ENCODE measurements around the gene BAIAP2.

The BAIAP2 gene

DNA sequence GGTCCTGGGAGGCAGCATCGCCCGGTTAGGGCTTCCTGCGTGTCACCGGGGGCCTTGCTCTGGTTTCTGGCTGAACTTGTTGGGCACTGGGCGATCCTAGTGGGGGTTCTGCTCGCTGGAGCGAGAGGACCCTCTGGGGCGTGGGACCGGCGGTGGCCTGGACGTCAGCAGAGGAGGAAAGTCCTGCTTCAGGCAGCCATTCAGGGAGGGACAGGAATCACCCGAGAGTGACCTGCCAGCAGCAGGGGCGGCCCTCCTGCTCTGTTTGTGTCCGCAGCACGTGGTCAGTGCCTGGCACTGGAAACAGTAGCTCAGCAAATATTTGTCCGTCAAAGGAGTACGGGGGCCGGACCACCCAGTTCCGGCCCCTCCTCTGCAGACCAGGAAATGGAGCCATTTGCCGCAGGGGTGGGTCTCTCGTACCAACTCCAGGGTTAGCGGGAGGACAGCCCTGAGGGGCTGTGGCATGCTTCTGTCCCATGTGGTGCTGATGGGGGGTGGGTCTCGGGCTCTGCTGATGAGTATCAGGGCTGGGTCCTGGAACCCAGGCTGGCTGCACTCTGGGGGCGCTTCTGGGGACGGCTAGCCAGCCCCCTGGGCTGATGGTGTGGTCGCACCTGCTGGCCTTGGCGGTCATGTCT lies 48.3 kb downstream of the BAIAP2 start:
- TF ChIP-seq USF1 (IDR thresholded peaks at IDR 0.05) (peak; percentile 59), TCF12 (IDR thresholded peaks at IDR 0.05; ENCODE audit: low read depth) (peak; percentile 17; the same call in 1 of the 2 replicates), TEAD4 (IDR thresholded peaks at IDR 0.05) (no peak)

GRCh38 chr17:81084680-81085419 lies 49.9 kb downstream of the BAIAP2 start:
- TF ChIP-seq EGR1 (IDR thresholded peaks at IDR 0.05) = no peak
- TF ChIP-seq TEAD4 (IDR thresholded peaks at IDR 0.05) = no peak
- no peak for TF ChIP-seq EP300 (IDR thresholded peaks at IDR 0.05; ENCODE audit: borderline replicate concordance)
- TF ChIP-seq RAD21 (IDR thresholded peaks at IDR 0.05; ENCODE audit: low read depth) = no peak
- TF ChIP-seq, protein P1, sequence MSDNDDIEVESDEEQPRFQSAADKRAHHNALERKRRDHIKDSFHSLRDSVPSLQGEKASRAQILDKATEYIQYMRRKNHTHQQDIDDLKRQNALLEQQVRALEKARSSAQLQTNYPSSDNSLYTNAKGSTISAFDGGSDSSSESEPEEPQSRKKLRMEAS (IDR thresholded peaks at IDR 0.05) = no peak
- no peak for TF ChIP-seq YY1 (IDR thresholded peaks at IDR 0.05; ENCODE audit: low read depth)
- no peak for TF ChIP-seq CEBPB (IDR thresholded peaks at IDR 0.05)
- no peak for TF ChIP-seq NFIC (IDR thresholded peaks at IDR 0.05)

DNA sequence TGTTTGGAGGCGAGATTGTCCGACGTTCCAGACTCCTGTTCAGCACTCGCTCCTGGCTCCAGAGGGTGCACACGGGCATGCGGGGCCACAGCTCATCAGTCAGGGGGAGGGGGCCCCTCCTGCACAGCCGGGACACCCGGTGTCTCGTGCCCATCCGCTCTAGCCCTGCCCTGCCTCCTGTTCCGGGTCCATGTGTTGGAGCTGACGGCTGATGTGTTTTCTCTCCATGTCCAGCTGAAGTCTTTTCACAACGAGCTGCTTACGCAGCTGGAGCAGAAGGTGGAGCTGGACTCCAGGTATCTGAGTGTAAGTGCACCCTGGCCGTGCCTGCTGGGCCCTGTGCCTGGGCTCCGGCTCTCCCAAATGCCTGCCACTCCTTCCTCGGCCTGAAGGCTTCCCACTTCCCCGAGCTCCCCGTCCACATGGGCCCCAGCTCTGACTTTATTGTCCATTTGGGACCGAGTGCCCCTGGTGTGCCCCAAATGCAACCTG lies 50.5 kb downstream of the BAIAP2 start:
- TF ChIP-seq CEBPB (IDR thresholded peaks at IDR 0.05) (no peak), RAD21 (IDR thresholded peaks at IDR 0.05; ENCODE audit: low read depth) (no peak), EP300 (IDR thresholded peaks at IDR 0.05; ENCODE audit: borderline replicate concordance) (no peak)

- TF ChIP-seq, protein P1 (IDR thresholded peaks at IDR 0.05) = no peak
- no peak for TF ChIP-seq CREB1 (IDR thresholded peaks at IDR 0.05; ENCODE audit: low read depth)
- no peak for TF ChIP-seq YY1 (IDR thresholded peaks at IDR 0.05; ENCODE audit: low read depth)
- TF ChIP-seq USF1 (IDR thresholded peaks at IDR 0.05) = no peak
- no peak for TF ChIP-seq TCF12 (IDR thresholded peaks at IDR 0.05; ENCODE audit: low read depth)
Observed at GRCh38 chr17:81086789-81087551, 52.0 kb downstream of the BAIAP2 start.

DNA sequence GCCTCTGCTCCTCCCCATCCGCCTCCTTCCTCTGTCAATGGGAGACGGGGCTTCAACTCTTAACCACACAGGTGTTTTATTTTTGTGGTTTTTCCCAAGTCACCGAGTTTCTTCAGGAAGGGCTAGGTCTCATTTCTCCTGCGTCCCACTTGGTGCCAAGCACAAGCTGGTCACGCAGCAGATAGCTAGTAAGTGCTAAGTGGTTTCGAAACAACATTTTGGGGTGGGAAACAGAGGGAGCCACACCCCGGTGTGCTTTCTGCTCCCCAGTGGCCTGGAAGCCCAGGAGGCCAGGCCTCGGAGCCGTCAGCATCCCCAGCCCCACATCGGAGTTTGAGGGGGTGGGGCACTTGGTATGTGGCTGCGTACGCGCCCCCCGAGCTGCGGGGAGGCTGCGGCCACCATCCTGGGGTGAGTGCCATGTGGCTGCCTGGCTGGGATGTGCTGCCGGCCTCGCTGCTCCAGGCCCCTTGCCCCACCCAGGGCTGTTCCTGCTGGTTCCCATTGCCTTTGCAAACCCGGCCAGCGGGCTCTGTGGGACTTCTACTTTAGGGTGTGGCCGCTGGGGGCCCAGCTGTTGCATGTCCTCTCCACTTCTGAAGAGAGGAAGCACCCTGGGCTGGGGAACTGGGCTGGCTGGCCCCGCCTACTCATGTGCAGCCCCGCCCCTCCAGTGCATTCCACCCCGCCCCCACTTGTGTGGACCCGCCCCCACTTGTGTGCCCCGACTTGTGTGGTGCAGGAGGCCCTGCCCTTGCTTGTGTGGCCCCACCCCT lies 55.6 kb downstream of the BAIAP2 start:
- peak; percentile 65 for TF ChIP-seq TCF12 (IDR thresholded peaks at IDR 0.05; ENCODE audit: low read depth)
- TF ChIP-seq CEBPB (IDR thresholded peaks at IDR 0.05) = no peak
- TF ChIP-seq EP300 (IDR thresholded peaks at IDR 0.05; ENCODE audit: borderline replicate concordance) = peak; percentile 30; the same call in 1 of the 2 replicates
- no peak for TF ChIP-seq ZBTB7A (IDR thresholded peaks at IDR 0.05; ENCODE audit: low read depth)
- TF ChIP-seq EGR1 (IDR thresholded peaks at IDR 0.05) = no peak
- TF ChIP-seq FOXM1 (IDR thresholded peaks at IDR 0.05; ENCODE audit: borderline replicate concordance, low read depth) = no peak
- TF ChIP-seq NFIC (IDR thresholded peaks at IDR 0.05) = no peak
- TF ChIP-seq, protein P1 (IDR thresholded peaks at IDR 0.05) = peak; percentile 59; the same call in 1 of the 2 replicates
- peak; percentile 18; the same call in 1 of the 2 replicates for TF ChIP-seq RAD21 (IDR thresholded peaks at IDR 0.05; ENCODE audit: low read depth)
- TF ChIP-seq TEAD4 (IDR thresholded peaks at IDR 0.05) = 0 out of 2 replicates have a peak, but pooled peaks have one; percentile 10
- no peak for TF ChIP-seq TAF1 (IDR thresholded peaks at IDR 0.05; ENCODE audit: low read depth)
- no peak for TF ChIP-seq REST (IDR thresholded peaks at IDR 0.05; ENCODE audit: low read depth)
- no peak for TF ChIP-seq YY1 (IDR thresholded peaks at IDR 0.05; ENCODE audit: low read depth)

GRCh38 chr17:81091154-81091553 lies 56.2 kb downstream of the BAIAP2 start:
- TF ChIP-seq USF1 (IDR thresholded peaks at IDR 0.05) = no peak
- no peak for TF ChIP-seq NFIC (IDR thresholded peaks at IDR 0.05)

Measured in Ishikawa (cell line).